Measurements from ENCODE around the gene SCEL.

Gene SCEL

DNA sequence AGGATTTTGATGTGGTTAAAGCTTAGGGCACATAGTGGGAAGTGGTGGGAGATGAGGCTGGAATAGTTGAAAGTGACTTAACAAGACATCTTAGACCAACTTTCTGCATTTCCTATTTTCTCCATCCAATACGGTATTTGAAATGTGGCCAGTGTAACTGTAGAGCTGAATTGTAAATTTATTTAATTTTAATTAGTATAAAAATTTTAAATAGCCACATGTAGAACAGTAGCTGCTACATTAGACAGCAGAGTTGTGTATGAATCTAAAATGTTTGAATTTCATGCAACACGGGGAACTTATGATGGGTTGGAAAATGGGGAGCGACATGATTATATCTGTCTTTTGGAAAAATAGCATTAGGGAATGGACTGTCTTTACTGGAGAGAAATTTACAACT lies 7.1 kb upstream of the SCEL start:
- H3K27me3 ChIP-seq (ENCODE audit: insufficient read depth, low read length) = peaks cover 3% of the 10 kb centered on the region; the same call in 1 of the 2 replicates
- H3F3A ChIP-seq (ENCODE audit: insufficient read depth, low read length) = no peaks in the 10 kb centered on the region
- no peaks in the 10 kb centered on the region for H3K9me2 ChIP-seq (ENCODE audit: low read depth, low read length)
- no peaks in the 10 kb centered on the region for H3K9me3 ChIP-seq (ENCODE audit: low read length)
- no peak overlapping the region for H3K4me2 ChIP-seq (ENCODE audit: low read length)
- no peak overlapping the region for H3K9ac ChIP-seq (ENCODE audit: low read length)
- H3K36me3 ChIP-seq (ENCODE audit: insufficient read depth, low read length) = no peaks in the 10 kb centered on the region
- TF ChIP-seq, protein P1, sequence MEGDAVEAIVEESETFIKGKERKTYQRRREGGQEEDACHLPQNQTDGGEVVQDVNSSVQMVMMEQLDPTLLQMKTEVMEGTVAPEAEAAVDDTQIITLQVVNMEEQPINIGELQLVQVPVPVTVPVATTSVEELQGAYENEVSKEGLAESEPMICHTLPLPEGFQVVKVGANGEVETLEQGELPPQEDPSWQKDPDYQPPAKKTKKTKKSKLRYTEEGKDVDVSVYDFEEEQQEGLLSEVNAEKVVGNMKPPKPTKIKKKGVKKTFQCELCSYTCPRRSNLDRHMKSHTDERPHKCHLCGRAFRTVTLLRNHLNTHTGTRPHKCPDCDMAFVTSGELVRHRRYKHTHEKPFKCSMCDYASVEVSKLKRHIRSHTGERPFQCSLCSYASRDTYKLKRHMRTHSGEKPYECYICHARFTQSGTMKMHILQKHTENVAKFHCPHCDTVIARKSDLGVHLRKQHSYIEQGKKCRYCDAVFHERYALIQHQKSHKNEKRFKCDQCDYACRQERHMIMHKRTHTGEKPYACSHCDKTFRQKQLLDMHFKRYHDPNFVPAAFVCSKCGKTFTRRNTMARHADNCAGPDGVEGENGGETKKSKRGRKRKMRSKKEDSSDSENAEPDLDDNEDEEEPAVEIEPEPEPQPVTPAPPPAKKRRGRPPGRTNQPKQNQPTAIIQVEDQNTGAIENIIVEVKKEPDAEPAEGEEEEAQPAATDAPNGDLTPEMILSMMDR (IDR thresholded peaks at IDR 0.05; ENCODE audit: low read length) = no peak
- no peak for TF ChIP-seq EZH2 (IDR thresholded peaks at IDR 0.05; ENCODE audit: borderline replicate concordance, low read length)
- no peaks in the 10 kb centered on the region for H3K79me2 ChIP-seq (ENCODE audit: insufficient read depth, low read length)
- H4K20me1 ChIP-seq (ENCODE audit: insufficient read depth, low read length) = no peaks in the 10 kb centered on the region
- H3K4me3 ChIP-seq (ENCODE audit: low read depth, low read length, poor library complexity, severe bottlenecking) = no peak overlapping the region
- H2AFZ ChIP-seq (ENCODE audit: low read length) = no peak overlapping the region
- no peak overlapping the region for H3K27ac ChIP-seq (ENCODE audit: low read depth, low read length, poor library complexity, severe bottlenecking)
- no peaks in the 10 kb centered on the region for H3K4me1 ChIP-seq (ENCODE audit: insufficient read depth, low read length, severe bottlenecking)

GRCh38 chr13:77528834-77529500 lies 6.5 kb upstream of the SCEL start:
- H3K4me1 ChIP-seq (ENCODE audit: insufficient read depth, low read length, severe bottlenecking) = no peaks in the 10 kb centered on the region
- H3K9me2 ChIP-seq (ENCODE audit: low read depth, low read length) = no peaks in the 10 kb centered on the region
- no peak overlapping the region for H3K4me3 ChIP-seq (ENCODE audit: low read depth, low read length, poor library complexity, severe bottlenecking)
- H3K9me3 ChIP-seq (ENCODE audit: low read length) = no peaks in the 10 kb centered on the region
- H3K27ac ChIP-seq (ENCODE audit: low read depth, low read length, poor library complexity, severe bottlenecking) = no peak overlapping the region
- no peaks in the 10 kb centered on the region for H3K36me3 ChIP-seq (ENCODE audit: insufficient read depth, low read length)
- H2AFZ ChIP-seq (ENCODE audit: low read length) = no peak overlapping the region
- no peaks in the 10 kb centered on the region for H4K20me1 ChIP-seq (ENCODE audit: insufficient read depth, low read length)
- H3K27me3 ChIP-seq (ENCODE audit: insufficient read depth, low read length) = peaks cover 6% of the 10 kb centered on the region; the same call in 1 of the 2 replicates
- no peak overlapping the region for H3K9ac ChIP-seq (ENCODE audit: low read length)
- no peak overlapping the region for H3K4me2 ChIP-seq (ENCODE audit: low read length)
- H3F3A ChIP-seq (ENCODE audit: insufficient read depth, low read length) = no peaks in the 10 kb centered on the region
- H3K79me2 ChIP-seq (ENCODE audit: insufficient read depth, low read length) = no peaks in the 10 kb centered on the region
- no peak for TF ChIP-seq EZH2 (IDR thresholded peaks at IDR 0.05; ENCODE audit: borderline replicate concordance, low read length)
- TF ChIP-seq, protein P1 (IDR thresholded peaks at IDR 0.05; ENCODE audit: low read length) = no peak

GRCh38 chr13:77529501-77529840 lies 6.0 kb upstream of the SCEL start:
- TF ChIP-seq, protein P1 (IDR thresholded peaks at IDR 0.05; ENCODE audit: low read length) = no peak
- TF ChIP-seq EZH2 (IDR thresholded peaks at IDR 0.05; ENCODE audit: borderline replicate concordance, low read length) = no peak
- Histone ChIP-seq H3K79me2 (ENCODE audit: insufficient read depth, low read length) (no peaks in the 10 kb centered on the region), H4K20me1 (ENCODE audit: insufficient read depth, low read length) (no peaks in the 10 kb centered on the region), H3K27ac (ENCODE audit: low read depth, low read length, poor library complexity, severe bottlenecking) (no peak overlapping the region), H3K36me3 (ENCODE audit: insufficient read depth, low read length) (no peaks in the 10 kb centered on the region), H3K9me2 (ENCODE audit: low read depth, low read length) (no peaks in the 10 kb centered on the region), H3K9me3 (ENCODE audit: low read length) (no peaks in the 10 kb centered on the region), H3F3A (ENCODE audit: insufficient read depth, low read length) (no peaks in the 10 kb centered on the region), H3K4me3 (ENCODE audit: low read depth, low read length, poor library complexity, severe bottlenecking) (no peak overlapping the region), H3K27me3 (ENCODE audit: insufficient read depth, low read length) (peaks cover 6% of the 10 kb centered on the region; the same call in 1 of the 2 replicates), H2AFZ (ENCODE audit: low read length) (no peak overlapping the region), H3K4me1 (ENCODE audit: insufficient read depth, low read length, severe bottlenecking) (no peaks in the 10 kb centered on the region), H3K4me2 (ENCODE audit: low read length) (no peak overlapping the region), H3K9ac (ENCODE audit: low read length) (no peak overlapping the region)
